Astrocyte (in vitro differentiated cells and primary cell): ENCODE results near the gene RMND5A.

Experiments used
- EZH2 ChIP-seq: IDR thresholded peaks from 2 replicates; pipeline ENCODE4 v1.6.1; 2012; ENCODE audit warnings: mild to moderate bottlenecking, low read length, inconsistent platforms; ENCODE audit not compliant: insufficient read depth
- TF ChIP-seq, protein P1 (sequence below): IDR thresholded peaks from 2 replicates; pipeline ENCODE4 v1.5.1; 2011; ENCODE audit warnings: low read depth, mild to moderate bottlenecking, inconsistent platforms, low read length, moderate library complexity; ENCODE audit not compliant: insufficient read depth

DNA sequence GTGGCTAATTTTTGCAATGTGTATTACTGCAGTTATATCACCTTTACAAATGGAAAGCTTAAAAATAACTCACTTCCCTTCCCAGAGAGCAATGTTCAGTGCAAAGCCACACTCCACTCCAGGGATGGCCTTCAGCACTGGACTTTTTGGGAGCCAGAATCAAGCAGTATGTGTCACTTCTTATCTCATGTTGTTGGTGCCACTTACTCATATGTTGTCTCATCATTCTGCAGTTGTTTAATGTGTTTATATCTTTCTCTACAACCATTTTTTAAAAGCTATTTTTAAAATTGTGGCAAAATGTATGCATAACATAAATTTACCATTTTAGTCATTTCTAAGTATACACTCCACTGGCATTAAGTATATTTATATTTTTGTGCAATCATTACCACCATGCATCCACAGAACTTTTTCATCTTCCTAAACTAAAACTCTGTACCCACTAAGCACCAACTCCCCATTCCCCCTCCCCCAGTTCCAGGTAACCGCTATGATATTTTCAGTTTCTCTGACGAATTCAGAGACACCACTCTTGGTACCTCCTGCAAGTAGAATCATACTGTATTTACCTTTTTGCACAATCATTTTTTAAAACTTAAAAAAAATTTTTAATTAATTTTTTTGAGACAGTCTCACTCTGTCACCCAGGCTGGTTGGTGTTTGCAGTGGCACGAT is 102.7 kb downstream of the RMND5A start:
- no peak for TF ChIP-seq EZH2
- TF ChIP-seq, protein P1, sequence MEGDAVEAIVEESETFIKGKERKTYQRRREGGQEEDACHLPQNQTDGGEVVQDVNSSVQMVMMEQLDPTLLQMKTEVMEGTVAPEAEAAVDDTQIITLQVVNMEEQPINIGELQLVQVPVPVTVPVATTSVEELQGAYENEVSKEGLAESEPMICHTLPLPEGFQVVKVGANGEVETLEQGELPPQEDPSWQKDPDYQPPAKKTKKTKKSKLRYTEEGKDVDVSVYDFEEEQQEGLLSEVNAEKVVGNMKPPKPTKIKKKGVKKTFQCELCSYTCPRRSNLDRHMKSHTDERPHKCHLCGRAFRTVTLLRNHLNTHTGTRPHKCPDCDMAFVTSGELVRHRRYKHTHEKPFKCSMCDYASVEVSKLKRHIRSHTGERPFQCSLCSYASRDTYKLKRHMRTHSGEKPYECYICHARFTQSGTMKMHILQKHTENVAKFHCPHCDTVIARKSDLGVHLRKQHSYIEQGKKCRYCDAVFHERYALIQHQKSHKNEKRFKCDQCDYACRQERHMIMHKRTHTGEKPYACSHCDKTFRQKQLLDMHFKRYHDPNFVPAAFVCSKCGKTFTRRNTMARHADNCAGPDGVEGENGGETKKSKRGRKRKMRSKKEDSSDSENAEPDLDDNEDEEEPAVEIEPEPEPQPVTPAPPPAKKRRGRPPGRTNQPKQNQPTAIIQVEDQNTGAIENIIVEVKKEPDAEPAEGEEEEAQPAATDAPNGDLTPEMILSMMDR = no peak
